NCI-H524 treated with DMSO at 0.1 percent for 48 hours (cell line): ENCODE data around the gene SOD2.
"Not testable (repeated sequence)": the region's sequence is repeated elsewhere in the genome, so short reads cannot be mapped to it uniquely, and the experiment has no call there.

Experiments
- DNase-seq: peaks from one replicate; lab custom pipeline; 2025; lab: John Stamatoyannopoulos, UW

SOD2 gene

DNA sequence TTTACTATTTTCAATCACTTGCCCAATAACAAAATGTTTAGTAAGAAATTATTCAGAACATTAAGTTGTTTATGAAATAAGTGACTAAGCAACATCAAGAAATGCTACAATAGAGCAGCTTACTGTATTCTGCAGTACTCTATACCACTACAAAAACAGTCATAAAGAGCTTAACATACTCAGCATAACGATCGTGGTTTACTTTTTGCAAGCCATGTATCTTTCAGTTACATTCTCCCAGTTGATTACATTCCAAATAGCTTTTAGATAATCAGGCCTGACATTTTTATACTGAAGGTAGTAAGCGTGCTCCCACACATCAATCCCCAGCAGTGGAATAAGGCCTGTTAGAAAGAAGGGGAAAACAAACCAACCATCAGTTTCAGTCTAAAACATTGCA, 10.7 kb downstream of the SOD2 start:
- DNase-seq, result no peak

DNA sequence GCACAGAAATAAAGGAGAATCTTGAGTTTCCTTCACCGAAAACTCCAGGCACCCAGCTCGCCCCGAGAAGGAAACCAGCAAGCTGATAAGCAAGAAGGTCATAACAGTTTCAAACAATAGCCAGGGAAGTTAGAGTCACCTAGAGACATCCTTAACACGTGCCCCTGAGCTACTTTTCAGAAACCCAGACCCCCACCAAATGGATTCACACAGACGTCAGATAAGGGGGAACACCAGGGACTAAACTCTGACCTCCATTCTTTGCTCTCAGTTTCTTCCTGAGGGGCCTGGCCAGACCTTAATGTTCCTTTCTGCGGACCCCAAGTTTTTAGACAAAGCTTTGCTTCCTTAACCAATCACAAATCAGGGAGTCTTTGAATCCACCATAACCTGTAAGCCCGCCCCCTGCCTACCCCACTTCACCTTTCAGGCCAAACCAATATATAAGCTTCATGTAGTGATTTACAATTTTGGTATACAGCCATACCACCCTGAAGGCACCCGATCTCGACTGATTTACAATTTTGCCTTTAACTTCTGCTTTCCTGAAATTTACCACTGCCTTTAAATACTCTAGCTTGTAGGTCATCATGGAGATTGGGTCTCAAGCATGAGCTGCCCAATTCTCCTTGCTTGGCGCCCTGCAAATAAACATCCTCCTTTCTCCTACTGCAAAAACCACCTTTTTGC, 11.7 kb downstream of the SOD2 start:
- DNase-seq, result no peak

DNA sequence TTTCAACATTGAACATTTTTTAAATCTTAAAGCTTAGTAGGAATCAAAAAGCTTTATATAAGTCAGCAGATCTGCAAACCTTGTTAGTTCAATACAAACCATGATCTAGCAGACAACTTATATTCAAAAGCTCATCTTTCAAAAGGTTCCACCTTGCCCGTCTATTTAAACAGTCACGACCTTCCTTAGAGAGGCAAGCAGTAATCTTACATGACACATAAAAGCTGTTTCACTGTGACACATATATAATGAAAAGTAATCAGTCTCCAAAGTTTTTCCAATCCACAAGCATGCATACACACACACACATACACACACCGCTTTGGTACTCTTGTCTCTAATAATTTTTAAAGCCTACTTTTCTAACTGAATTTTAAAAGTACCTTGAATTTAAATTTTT, 12.9 kb downstream of the SOD2 start:
- DNase-seq, result no peak

DNA sequence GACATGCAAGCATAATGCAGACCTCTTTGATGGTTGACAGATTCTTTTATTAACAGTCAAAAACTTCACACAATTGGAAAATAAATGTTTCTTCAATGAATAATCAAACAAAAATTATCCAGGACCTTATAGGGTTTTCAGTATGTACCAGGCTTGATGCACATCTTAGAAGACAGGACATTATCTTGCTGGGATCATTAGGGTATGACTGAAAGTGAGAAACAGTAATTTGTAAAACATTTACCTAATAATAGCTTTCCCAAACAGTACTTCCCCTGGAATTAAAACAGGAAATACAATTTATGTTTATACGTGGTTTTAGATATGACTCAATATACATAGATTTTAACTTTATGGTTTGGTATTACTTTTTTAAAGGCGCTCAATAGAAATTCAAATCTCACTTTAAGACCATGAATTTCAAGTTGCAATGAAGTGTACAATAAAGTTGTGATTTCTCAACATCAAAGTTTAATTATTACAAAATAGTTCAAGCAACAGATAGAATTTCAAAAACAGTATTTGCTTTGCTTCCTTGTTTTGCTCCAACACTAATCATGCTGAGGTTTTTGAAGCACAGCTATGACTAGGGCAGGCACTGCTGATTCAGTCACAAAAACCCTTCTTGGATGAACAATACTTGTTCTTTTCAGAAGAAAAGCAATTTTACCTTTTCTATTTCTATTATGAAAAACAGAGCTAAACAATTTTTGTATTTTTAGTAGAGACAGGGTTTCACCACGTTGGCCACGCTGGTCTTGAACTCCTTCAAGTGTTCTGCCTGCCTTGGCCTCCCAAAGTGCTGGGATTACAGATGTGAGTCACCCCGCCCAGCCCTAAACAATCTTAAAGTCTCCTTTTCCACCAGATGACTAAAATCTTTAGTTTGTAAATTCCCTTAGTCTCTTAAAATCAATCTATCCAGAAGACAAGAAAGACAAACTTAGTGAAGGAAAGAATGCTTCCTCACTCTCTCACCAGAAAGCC, 13.7 kb downstream of the SOD2 start:
- no peak for DNase-seq

DNA sequence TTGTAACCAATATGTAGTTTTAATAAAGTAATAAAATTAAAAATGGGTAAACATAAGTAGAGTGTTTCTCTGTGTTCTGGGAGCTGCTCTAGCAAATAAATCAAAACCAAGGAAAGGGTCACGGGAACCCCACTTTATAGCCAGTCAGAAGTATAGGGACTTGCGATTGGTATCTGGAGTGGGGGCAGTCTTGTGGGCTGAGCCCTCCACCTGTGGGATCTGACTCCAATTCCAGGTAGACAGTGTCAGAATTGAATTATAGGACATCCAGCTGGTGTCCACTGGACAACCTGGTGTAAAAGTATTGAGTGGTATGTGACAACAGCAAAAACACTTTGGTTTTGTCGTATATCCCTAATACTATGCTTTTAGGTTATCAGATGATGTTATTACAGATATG, 14.5 kb downstream of the SOD2 start:
- DNase-seq, result no peak

DNA sequence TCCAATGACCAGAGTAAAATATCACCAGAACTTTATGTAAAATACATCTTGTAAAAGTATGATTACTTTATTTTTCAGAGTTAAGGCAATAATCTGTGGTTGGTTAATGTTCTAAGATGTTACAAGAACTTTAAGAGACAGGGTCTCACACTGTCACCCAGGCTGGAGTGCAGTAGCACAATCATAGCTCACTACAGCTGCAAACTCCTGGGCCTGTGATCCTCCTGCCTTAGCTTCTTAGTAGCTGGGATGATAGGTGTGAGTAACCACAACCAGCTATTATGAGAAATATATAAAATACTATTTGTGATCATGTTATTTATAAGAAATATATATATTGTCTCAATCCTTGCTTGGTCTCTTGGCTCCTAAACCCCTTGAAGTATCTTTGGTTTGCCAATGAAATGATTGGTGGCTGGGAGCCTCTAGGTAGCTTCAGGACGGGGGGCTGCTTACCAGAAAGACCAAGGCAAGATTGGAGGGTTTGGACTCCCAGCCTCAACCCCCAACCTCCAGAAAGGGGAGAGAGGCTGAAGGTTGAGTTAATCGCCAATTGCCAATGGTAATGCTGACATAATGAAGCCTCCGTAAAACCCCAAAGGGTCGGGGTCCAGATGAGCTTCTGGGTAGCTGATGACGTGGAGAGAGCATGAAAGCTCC, 15.4 kb downstream of the SOD2 start:
- no peak for DNase-seq

DNA sequence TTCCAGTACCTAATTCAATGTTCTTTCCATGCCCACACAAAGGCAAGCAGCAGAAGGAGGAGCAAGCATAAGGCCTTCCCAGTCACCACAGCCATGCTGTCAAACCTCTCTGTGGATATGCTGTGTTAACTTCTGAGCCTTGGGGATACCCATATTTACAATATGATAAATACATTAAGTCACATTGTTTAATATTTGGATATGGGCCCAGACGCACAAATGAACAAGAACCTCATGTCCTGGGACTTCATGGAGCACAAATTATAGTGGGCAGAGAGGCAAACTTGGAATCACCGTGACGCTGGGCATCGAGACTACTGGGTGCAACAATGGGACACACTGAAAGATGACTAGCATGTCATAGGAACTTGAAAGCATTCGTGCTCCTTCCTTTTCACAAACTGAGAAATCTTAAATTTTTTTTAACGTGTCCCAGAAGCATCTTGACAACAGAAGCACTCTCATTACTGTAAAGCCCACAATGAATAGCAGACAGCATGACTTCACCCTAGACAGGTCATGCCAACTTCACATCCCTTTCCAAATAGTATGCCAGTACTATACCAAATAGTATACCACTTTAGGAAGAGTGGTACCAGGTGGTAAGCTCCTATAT, 16.0 kb downstream of the SOD2 start:
- DNase-seq, result no peak

DNA sequence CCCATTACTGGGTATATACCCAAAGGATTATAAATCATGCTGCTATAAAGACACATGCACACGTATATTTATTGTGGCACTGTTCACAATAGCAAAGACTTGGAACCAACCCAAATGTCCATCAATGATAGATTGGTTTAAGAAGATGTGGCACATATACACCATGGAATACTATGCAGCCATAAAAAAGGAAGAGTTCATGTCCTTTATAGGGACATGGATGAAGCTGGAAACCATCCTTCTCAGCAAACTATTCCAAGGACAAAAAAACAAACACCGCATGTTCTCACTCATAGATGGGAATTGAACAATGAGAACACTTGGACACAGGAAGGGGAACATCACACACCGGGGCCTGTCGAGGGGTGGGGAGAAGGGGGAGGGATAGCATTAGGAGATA, 16.8 kb downstream of the SOD2 start:
- not testable (repeated sequence) for DNase-seq

DNA sequence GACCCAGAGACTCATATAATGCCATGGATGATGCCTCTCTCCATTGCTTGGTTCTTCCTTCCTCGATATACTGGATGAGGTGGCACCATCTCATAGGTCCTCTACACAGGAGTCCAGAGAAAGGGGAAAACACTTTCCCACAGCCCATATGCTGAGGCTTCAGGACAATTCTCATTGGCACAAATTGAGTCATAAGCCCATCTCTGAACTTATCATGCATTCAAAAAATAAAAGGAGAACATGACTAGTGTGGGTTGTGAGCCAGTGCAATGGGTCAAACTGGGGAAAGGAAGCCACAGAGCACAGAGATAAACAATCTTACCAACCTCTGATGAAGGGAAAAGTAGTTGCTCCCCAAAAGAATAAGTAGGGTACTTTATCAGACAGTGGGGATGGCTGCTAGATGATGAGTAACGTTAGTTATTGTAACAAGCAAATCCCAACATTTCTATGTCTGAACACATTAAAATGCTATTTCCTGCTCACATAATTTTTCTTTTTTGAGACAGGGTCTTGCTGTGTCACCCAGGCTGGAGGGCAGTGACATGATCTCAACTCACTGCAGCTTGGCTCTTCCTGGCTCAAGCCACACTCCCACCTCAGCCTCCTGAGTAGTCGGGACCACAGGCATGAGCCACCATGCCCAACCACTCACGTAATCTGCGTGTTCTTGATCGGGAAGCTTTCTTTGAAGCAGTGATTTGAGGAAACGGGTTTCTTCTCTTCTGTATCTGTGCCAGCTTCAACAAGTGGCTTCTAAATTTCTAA, 27.0 kb downstream of the SOD2 start:
- no peak for DNase-seq

DNA sequence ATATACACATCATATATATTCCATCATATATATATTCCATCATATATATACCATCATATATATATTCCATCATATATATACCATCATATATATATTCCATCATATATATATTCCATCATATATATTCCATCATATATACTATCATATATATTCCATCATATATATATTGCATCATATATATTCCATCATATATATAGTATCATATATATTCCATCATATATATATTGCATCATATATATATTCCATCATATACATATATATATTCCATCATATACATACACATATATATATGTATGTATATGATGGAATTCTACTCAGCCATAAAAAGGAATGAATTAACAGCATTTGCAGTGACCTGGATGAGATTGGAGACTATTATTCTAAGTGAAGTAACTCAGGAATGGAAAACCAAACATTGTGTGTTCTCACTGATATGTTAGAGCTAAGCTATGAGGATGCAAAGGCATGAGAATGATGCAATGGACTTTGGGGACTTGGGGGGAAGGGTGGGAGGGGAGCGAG, 29.6 kb downstream of the SOD2 start:
- not testable (repeated sequence) for DNase-seq

DNA sequence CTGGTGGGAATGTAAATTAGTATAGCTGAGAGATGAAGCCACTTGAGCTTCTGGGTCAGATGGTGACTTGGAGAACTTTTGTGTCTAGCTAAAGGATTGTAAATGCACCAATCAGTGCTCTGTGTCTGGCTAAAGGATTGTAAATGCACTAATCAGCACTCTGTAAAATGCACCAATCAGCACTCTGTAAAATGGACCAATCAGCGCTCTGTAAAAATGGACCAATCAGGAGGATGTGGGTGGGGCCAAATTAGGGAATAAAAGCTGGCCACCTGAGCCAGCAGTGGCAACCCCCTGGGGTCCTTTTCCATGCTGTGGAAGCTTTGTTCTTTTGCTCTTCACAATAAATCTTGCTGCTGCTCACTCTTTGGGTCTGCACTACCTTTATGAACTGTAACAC, 31.1 kb downstream of the SOD2 start:
- not testable (repeated sequence) for DNase-seq

DNA sequence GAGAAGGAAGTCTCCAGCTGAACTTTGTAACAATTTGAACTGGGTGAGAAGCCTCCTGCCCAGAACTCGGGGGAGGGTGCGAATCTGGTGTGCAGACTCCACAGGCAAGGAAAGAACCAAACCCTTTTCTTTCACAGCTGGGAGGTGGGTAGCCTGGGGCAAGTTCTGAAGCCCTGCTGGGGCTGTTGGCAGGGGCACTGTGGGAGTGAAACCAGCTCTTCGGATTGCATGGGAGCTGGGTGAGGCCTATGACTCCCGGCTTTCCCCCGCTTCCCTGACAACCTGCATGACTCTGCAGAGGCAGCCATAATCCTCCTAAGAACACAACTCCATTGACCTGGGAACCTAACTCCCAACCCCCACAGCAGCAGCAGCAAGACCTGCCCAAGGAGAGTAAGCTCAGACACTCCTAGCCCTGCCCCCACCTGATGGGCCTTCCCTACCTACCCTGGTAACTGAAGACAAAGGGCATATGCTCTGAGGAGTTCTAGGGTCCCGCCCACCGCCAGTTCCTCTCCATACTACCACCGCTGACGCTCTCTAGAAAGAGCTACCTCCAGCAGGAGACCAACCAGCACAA, 37.5 kb downstream of the SOD2 start:
- no peak for DNase-seq

DNA sequence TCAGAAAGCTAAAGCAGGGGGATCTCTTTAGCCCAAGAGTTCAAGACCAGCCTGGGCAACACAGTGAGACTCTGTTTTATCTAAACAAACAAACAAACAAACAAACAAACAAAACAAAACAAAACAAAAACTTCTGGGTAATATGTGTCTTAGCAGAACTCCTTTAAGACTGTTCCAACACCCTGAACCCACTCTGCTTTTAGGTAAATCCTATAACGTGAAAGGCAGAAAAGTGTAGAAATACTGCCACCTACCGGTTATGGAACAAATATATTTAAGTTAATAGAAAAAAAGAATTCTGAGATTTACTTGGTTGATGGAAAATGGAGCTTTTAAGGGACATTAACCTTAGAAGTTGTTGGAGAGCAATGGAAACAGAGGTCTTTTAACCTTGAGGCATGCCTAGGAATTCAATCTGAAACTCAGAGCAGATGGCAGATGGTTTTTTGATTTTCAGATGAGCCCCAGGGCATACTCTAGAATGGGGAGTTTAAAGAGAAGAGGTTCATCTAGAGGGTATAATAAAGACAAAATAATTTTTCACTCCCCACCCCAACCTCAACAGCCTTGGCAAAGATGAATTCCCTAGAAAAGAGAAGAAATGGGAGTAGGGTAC, 38.5 kb downstream of the SOD2 start:
- no peak for DNase-seq

DNA sequence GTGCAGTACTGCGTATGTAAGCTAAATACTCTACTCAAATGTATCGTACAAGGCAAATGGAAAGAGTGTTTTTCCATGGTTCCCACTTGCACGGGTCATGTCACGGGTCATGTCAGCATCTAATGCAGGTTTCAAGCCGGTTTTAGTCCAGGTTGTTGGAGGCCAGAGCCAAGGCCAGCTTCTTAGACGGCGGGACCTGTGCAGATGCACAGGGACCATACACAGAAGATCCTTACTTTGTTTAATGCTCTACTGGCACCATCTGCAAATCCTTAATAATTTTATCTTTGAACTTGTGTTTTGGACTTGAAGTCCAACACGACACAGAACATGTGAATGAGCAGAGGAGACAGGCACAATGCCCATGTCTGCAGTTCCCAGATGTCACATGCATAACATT, 42.7 kb downstream of the SOD2 start:
- no peak for DNase-seq

DNA sequence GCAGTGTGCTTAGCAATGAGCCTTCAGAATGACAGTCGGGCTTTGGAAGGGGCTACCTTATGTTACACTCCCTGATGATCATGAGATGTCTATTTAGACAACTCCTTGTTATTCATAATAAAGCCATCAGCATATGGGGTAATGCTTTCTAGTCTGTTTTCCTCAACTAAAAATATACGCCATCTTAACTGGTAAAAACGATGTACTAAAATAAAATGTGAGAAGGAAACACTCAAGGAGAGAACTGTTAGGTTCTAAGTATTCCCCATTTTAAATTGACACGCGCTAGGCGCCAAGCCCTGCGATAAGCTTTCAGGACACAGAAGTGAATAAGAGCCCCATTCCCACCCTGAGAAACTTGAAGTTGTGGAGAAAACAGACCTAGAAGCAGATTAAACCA, 43.6 kb downstream of the SOD2 start:
- DNase-seq, result no peak

DNA sequence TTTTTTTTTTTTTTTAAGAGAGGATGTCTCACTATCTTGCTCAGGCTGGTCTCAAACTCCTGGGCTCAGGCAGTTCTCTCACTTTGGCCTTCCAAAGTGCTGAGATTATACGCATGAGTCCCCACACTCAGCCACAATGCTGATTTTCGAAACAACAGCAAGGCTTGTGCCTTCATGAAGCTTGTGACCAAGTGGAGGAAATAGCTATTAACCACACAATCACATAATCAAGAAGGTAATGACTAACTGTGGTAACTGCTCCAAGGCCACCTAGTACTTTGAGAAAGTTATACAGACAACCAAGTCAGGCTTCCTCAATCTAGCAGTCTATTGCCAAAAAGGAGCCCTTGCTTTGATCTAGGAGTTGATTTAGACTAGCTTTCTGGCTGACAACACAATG, 46.3 kb downstream of the SOD2 start:
- no peak for DNase-seq

DNA sequence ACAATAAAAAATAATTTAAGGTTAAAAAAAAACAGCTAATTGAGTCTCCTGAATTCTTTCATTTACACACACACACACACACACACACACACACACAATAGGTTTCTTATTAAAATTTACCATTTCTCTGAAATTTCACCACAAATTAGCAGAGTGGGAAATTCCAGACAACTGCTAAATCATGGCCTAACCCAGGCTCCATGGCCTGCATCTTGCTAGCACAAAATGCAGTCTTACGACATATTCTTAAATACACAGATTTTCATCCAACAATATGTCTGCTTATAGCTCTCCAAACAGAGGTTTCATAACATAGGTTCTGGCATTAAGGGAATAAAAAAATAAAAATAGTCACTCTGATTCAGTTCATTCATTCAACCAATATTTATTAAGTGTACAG, 46.9 kb downstream of the SOD2 start:
- DNase-seq, result no peak

DNA sequence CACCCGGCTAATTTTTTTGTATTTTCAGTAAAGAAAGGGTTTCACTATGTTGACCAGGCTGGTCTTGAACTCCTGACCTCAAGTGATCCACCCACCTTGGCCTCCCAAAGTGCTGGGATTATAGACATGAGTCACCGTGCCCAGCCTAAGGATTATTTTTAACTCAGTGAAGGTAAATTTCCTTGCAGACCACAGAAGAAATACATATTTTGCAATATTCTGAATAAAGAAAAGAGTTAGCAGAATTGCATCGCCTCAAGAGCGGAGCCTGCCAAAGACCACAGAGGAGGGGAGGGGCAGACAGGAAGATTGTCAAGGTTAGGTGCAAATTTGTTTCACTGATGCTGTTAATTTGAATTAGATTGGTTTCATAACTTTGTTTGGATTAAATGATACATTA, 47.4 kb downstream of the SOD2 start:
- no peak for DNase-seq
